Calu3 (cell line): ENCODE data around the gene C14orf119. TPM values are rescaled to one million over a fixed set of nuclear protein-coding genes. Genes with fewer than 3 reads are reported as not detected.

Experiments used
- BruUV-seq: library from RNA; stranded (reverse); fragments of 400-500 nt; replicated peaks from 2 replicates; lab custom pipeline; 2021; lab: Mats Ljungman, UMichigan
- CTCF ChIA-PET: fragments of 300-600 bp; sonication (Branson Sonifier 250); formaldehyde crosslinking; loops from one replicate; lab custom pipeline; 2022; ENCODE audit warnings: antibody characterized with exemption; lab: Charles Lee
- DNase-seq: peaks from one replicate; pipeline ENCODE4 v3.0.0; 2022
- H3K27ac Mint-ChIP-seq: one replicate; pipeline ENCODE4 v1.8.0; 2022; ENCODE audit warnings: mixed read lengths; ENCODE audit not compliant: unreplicated experiment
- H3K27me3 Mint-ChIP-seq: one replicate; pipeline ENCODE4 v1.8.0; 2022; ENCODE audit warnings: mixed read lengths; ENCODE audit not compliant: unreplicated experiment
- H3K36me3 Mint-ChIP-seq: one replicate; pipeline ENCODE4 v1.8.0; 2022; ENCODE audit warnings: mild to moderate bottlenecking, moderate library complexity, mixed read lengths; ENCODE audit not compliant: insufficient read depth, unreplicated experiment
- H3K4me1 Mint-ChIP-seq: one replicate; pipeline ENCODE4 v1.8.0; 2022; ENCODE audit warnings: mild to moderate bottlenecking, low read depth, mixed read lengths; ENCODE audit not compliant: unreplicated experiment
- H3K4me3 Mint-ChIP-seq: one replicate; pipeline ENCODE4 v1.8.0; 2022; ENCODE audit warnings: mild to moderate bottlenecking, low read depth, moderate library complexity, mixed read lengths; ENCODE audit not compliant: unreplicated experiment
- H3K9me3 Mint-ChIP-seq: one replicate; pipeline ENCODE4 v1.8.0; 2022; ENCODE audit warnings: low read depth, mixed read lengths; ENCODE audit not compliant: unreplicated experiment
- CTCF ChIP-seq: fragments of 200-600 bp; IDR thresholded peaks from one replicate; pipeline ENCODE4 v1.8.0; 2022; ENCODE audit warnings: antibody characterized with exemption; ENCODE audit not compliant: unreplicated experiment
- intact Hi-C: fragments of 100-400 bp; cut with micrococcal nuclease; formaldehyde crosslinking; loops from one replicate; pipeline ENCODE4 v1.10.0; 2022; ENCODE audit not compliant: unreplicated experiment
- total RNA-seq: library from RNA; stranded (reverse); gene quantifications from 2 replicates; pipeline ENCODE4 v1.2.3, GENCODE V29; 2022

C14orf119 gene
- total RNA-seq, 1 experiment from 2014 or later, result 47.3 TPM

GRCh38 chr14:23126548-23127278, 31.4 kb downstream of the C14orf119 start:
- Mint-ChIP-seq H3K36me3 (no peaks in the 10 kb centered on the region), H3K9me3 (no peaks in the 10 kb centered on the region), H3K4me3 (no peak overlapping the region), H3K27me3 (peaks cover 99% of the 10 kb centered on the region), H3K27ac (no peak overlapping the region), H3K4me1 (peaks cover 23% of the 10 kb centered on the region)
- CTCF ChIA-PET, result no interaction called here
- no peak for DNase-seq
- no TSS peak for BruUV-seq
- intact Hi-C loops, result no loop called here
- no peak for TF ChIP-seq CTCF

GRCh38 chr14:23127861-23128260, 32.6 kb downstream of the C14orf119 start:
- H3K27me3 Mint-ChIP-seq, result peaks cover 90% of the 10 kb centered on the region
- intact Hi-C loops, result no loop called here
- H3K4me1 Mint-ChIP-seq, result peaks cover 21% of the 10 kb centered on the region
- no peaks in the 10 kb centered on the region for H3K9me3 Mint-ChIP-seq
- H3K36me3 Mint-ChIP-seq, result no peaks in the 10 kb centered on the region
- no TSS peak for BruUV-seq
- no peak overlapping the region for H3K4me3 Mint-ChIP-seq
- no peak for TF ChIP-seq CTCF
- no peak overlapping the region for H3K27ac Mint-ChIP-seq
- DNase-seq, result no peak
- CTCF ChIA-PET, result no interaction called here

GRCh38 chr14:23128969-23129758, 33.9 kb downstream of the C14orf119 start:
- Mint-ChIP-seq H3K4me1 (peaks cover 8% of the 10 kb centered on the region), H3K36me3 (no peaks in the 10 kb centered on the region), H3K27me3 (peaks cover 77% of the 10 kb centered on the region), H3K4me3 (no peak overlapping the region), H3K27ac (no peak overlapping the region), H3K9me3 (no peaks in the 10 kb centered on the region)
- intact Hi-C loops, result no loop called here
- no peak for DNase-seq
- TF ChIP-seq CTCF, result no peak
- no TSS peak for BruUV-seq
- CTCF ChIA-PET, result interaction anchor here (1.6 kb wide), 1 partner anchor 58 kb away, joined by 6 read pairs; no protein-coding TSS in a partner anchor

- Mint-ChIP-seq H3K27ac (no peak overlapping the region), H3K4me1 (peaks cover 8% of the 10 kb centered on the region), H3K9me3 (no peaks in the 10 kb centered on the region), H3K36me3 (no peaks in the 10 kb centered on the region), H3K4me3 (no peak overlapping the region), H3K27me3 (peaks cover 70% of the 10 kb centered on the region)
- TF ChIP-seq CTCF, result no peak
- intact Hi-C loops, result no loop called here
- CTCF ChIA-PET, result interaction anchor here (0.6 to 1.6 kb wide), 2 partner anchors 57 to 506 kb away, joined by 3 to 6 read pairs; no protein-coding TSS in a partner anchor
- no TSS peak for BruUV-seq
- DNase-seq, result no peak
Observed at GRCh38 chr14:23129759-23130316, 34.5 kb downstream of the C14orf119 start.
